Endothelial cell of umbilical vein (primary cell): ENCODE measurements around the gene HTR2B. TPM values are rescaled to one million over a fixed set of nuclear protein-coding genes. Genes with fewer than 3 reads are reported as not detected.

Source experiments
- BruUV-seq: library from RNA; stranded (reverse); fragments of 400-500 nt; replicated peaks from 2 replicates; lab custom pipeline; 2021; lab: Mats Ljungman, UMichigan
- CTCF ChIA-PET: fragments of 300-600, 350-600 bp; sonication (Branson Sonifier 250); formaldehyde crosslinking; loops from one replicate; lab custom pipeline; 2021; ENCODE audit warnings: antibody characterized with exemption, inconsistent platforms; lab: Charles Lee
- POLR2A ChIA-PET: fragments of 300-600, 350-600 bp; sonication (Branson Sonifier 250); formaldehyde crosslinking; loops from one replicate; lab custom pipeline; 2021; ENCODE audit warnings: antibody characterized with exemption, inconsistent platforms; lab: Charles Lee
- DNase-seq: peaks from one replicate; pipeline ENCODE4 v3.0.0-alpha.2; 2011; ENCODE audit warnings: low read depth, low spot score
- FAIRE-seq: peaks from 2 replicates; lab custom pipeline; 2011; peaks lifted over from hg19 to GRCh38; lab: Jason Lieb, UNC
- H2AFZ ChIP-seq: 2 replicates; pipeline ENCODE4 v1.6.0; 2012; ENCODE audit warnings: low read depth, low read length, control low read depth, inconsistent platforms
- H3K27ac ChIP-seq: 2 replicates; pipeline ENCODE4 v1.5.1; 2011; ENCODE audit warnings: low read depth, mild to moderate bottlenecking, control low read depth, low read length, moderate library complexity; ENCODE audit not compliant: insufficient read depth
- H3K27me3 ChIP-seq, 2 experiments: 2 replicates each; pipeline versions ENCODE4 v1.6.0 to v1.6.1; 2011; ENCODE audit warnings: low read length in 2 of 2, mixed read lengths in 1 of 2; ENCODE audit not compliant: control insufficient read depth in 2 of 2, insufficient read depth in 2 of 2
- H3K36me3 ChIP-seq, 2 experiments: 2 replicates in 1 of 2; 3 replicates in 1 of 2; pipeline ENCODE4 v1.5.1; 2011; ENCODE audit warnings: low read length in 2 of 2, mild to moderate bottlenecking in 1 of 2, moderate library complexity in 1 of 2; ENCODE audit not compliant: control insufficient read depth in 2 of 2, insufficient read depth in 2 of 2; ENCODE audit errors: extremely low read depth in 1 of 2
- H3K4me1 ChIP-seq: 3 replicates; pipeline ENCODE4 v1.5.1; 2011; ENCODE audit warnings: mild to moderate bottlenecking, low read length; ENCODE audit not compliant: control insufficient read depth, insufficient read depth; ENCODE audit errors: extremely low read depth
- H3K4me2 ChIP-seq: 2 replicates; pipeline ENCODE4 v1.6.1; 2011; ENCODE audit warnings: low read length, control low read depth, mixed read lengths; ENCODE audit not compliant: insufficient read depth
- H3K4me3 ChIP-seq, 3 experiments: fragments of 200-600 bp in 1 of 3; sonication (generic), shearing (Covaris generic) in 1 of 3; replicated peaks in 1 of 3; 2 replicates each; pipeline ENCODE4 v1.5.1; 2011 to 2016; ENCODE audit warnings: control low read depth in 3 of 3, low read length in 3 of 3, mild to moderate bottlenecking in 2 of 3, inconsistent platforms in 1 of 3, low read depth in 1 of 3, moderate library complexity in 1 of 3; ENCODE audit not compliant: insufficient read depth in 1 of 3
- H3K79me2 ChIP-seq: 2 replicates; pipeline ENCODE4 v1.6.0; 2012; ENCODE audit warnings: low read length, inconsistent platforms; ENCODE audit not compliant: control insufficient read depth, insufficient read depth
- H3K9ac ChIP-seq: replicated peaks from 2 replicates; pipeline ENCODE3; 2011; ENCODE audit warnings: low read length, control low read depth; ENCODE audit not compliant: insufficient read depth; ENCODE audit errors: extremely low read depth
- H3K9me1 ChIP-seq: replicated peaks from 3 replicates; pipeline ENCODE4 v1.6.0; 2011; ENCODE audit warnings: mild to moderate bottlenecking, low read length; ENCODE audit not compliant: control insufficient read depth, insufficient read depth; ENCODE audit errors: extremely low read depth
- H3K9me3 ChIP-seq: replicated peaks from 2 replicates; pipeline ENCODE4 v1.5.1; 2012; ENCODE audit warnings: low read length, inconsistent platforms; ENCODE audit not compliant: control insufficient read depth, insufficient read depth
- H4K20me1 ChIP-seq: replicated peaks from 2 replicates; pipeline ENCODE3; 2011; ENCODE audit warnings: mild to moderate bottlenecking, low read length; ENCODE audit not compliant: control insufficient read depth, insufficient read depth; ENCODE audit errors: extremely low read depth
- EZH2 ChIP-seq: IDR thresholded peaks from 2 replicates; pipeline ENCODE4 v1.6.1; 2012; ENCODE audit warnings: borderline replicate concordance, low read depth, mild to moderate bottlenecking, moderate library complexity, low read length, inconsistent platforms; ENCODE audit not compliant: severe bottlenecking
- FOS ChIP-seq: IDR thresholded peaks from 2 replicates; pipeline ENCODE4 v1.6.1; 2011; ENCODE audit warnings: mild to moderate bottlenecking, low read length, moderate library complexity, borderline replicate concordance; ENCODE audit not compliant: insufficient read depth
- GATA2 ChIP-seq: IDR thresholded peaks from 2 replicates; pipeline ENCODE4 v1.7.0; 2011; ENCODE audit warnings: low read depth, mild to moderate bottlenecking, moderate library complexity, mixed read lengths, low read length; ENCODE audit not compliant: insufficient read length, insufficient read depth
- JUN ChIP-seq: IDR thresholded peaks from 2 replicates; pipeline ENCODE4 v1.6.1; 2011; ENCODE audit warnings: borderline replicate concordance, low read depth; ENCODE audit not compliant: insufficient read length, insufficient read depth
- MYC ChIP-seq: IDR thresholded peaks from one replicate; pipeline ENCODE4 v1.6.1; 2011; ENCODE audit warnings: mild to moderate bottlenecking, low read depth, low read length
- POLR2AphosphoS5 ChIP-seq: IDR thresholded peaks from 2 replicates; pipeline ENCODE4 v1.6.1; 2012; ENCODE audit warnings: low read depth, mild to moderate bottlenecking, control low read depth, low read length, moderate library complexity; ENCODE audit not compliant: insufficient read depth
- dilution Hi-C: fragments of 300-500 bp; cut with MboI; formaldehyde crosslinking; loops from one replicate; pipeline ENCODE4 v1.15.0; 2019; ENCODE audit warnings: low sequenced_read_pairs; ENCODE audit not compliant: extremely low pct_ligation_motif_present
- intact Hi-C: fragments of 100-400 bp; cut with micrococcal nuclease; formaldehyde crosslinking; loops from one replicate; pipeline ENCODE4 v1.10.0; 2022
- polyA plus RNA-seq, 4 experiments: library from polyadenylated mRNA; depleted of rRNA in 3 of 4; stranded (reverse) in 3 of 4; unstranded in 1 of 4; fragments of >200 nt; gene quantifications; 2 replicates each; pipeline versions ENCODE4 v1.2.1 to v1.2.3, GENCODE V29; 2011 to 2012; ENCODE audit warnings: missing spikeins in 1 of 4
- total RNA-seq: library from RNA; stranded (reverse); gene quantifications from 2 replicates; pipeline ENCODE4 v1.2.3, GENCODE V29; 2021
- TF ChIP-seq, protein P1 (sequence below), 2 donors: IDR thresholded peaks; 1 replicate in 1 of 2; 2 replicates in 1 of 2; pipeline ENCODE4 v1.5.1; 2011; ENCODE audit warnings: low read length in 2 of 2, mild to moderate bottlenecking in 2 of 2, moderate library complexity in 2 of 2, control low read depth in 1 of 2, inconsistent platforms in 1 of 2, low read depth in 1 of 2; ENCODE audit not compliant: insufficient read depth in 1 of 2; ENCODE audit errors: extremely low read depth in 1 of 2
- TF ChIP-seq, protein P2 (sequence below): IDR thresholded peaks from 2 replicates; pipeline ENCODE4 v1.6.1; 2011; ENCODE audit not compliant: insufficient read depth, insufficient read length

Gene HTR2B
- total and polyA plus RNA-seq, 2 donors (not counting 3 experiments of a cell fraction or from before 2014, with no cell fraction given) = 0.88 to 0.93 TPM

DNA sequence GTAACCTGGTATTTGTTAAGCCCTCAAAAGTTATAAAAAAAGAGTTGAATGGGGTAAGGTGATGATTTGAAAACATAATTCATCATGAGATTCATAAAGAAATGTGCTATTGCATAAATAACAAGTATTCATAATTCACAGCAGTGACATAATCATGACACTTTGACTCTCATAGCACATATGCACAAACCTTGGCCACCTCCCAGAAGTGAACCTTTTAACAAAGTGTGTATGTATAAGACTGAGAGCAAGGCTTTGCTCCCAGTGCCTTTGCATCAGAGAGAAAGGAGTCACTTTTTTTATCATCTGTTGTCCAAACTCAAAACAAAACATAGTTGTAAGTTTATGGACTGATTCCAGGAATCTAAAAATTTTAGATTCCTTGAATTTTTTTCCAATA, 15.0 kb upstream of the HTR2B start:
- TF ChIP-seq, protein P1, sequence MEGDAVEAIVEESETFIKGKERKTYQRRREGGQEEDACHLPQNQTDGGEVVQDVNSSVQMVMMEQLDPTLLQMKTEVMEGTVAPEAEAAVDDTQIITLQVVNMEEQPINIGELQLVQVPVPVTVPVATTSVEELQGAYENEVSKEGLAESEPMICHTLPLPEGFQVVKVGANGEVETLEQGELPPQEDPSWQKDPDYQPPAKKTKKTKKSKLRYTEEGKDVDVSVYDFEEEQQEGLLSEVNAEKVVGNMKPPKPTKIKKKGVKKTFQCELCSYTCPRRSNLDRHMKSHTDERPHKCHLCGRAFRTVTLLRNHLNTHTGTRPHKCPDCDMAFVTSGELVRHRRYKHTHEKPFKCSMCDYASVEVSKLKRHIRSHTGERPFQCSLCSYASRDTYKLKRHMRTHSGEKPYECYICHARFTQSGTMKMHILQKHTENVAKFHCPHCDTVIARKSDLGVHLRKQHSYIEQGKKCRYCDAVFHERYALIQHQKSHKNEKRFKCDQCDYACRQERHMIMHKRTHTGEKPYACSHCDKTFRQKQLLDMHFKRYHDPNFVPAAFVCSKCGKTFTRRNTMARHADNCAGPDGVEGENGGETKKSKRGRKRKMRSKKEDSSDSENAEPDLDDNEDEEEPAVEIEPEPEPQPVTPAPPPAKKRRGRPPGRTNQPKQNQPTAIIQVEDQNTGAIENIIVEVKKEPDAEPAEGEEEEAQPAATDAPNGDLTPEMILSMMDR (IDR thresholded peaks at IDR 0.05; ENCODE audit: extremely low read depth in 1 of 2, insufficient read depth in 1 of 2, low read depth in 1 of 2, low read length in 2 of 2) = no peak
- no peak for TF ChIP-seq EZH2
- TF ChIP-seq, protein P2, sequence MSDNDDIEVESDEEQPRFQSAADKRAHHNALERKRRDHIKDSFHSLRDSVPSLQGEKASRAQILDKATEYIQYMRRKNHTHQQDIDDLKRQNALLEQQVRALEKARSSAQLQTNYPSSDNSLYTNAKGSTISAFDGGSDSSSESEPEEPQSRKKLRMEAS = no peak
- no peak for TF ChIP-seq FOS
- no peak for TF ChIP-seq POLR2AphosphoS5
- no peak for TF ChIP-seq GATA2
- TF ChIP-seq MYC = no peak
- no peak for TF ChIP-seq JUN
- BruUV-seq = no TSS peak
- DNase-seq = no peak
- Histone ChIP-seq H4K20me1 (no peaks in the 10 kb centered on the region), H3K4me3 (no peak overlapping the region), H3K9ac (no peak overlapping the region), H3K79me2 (peaks cover 8% of the 10 kb centered on the region), H3K4me1 (peaks cover 6% of the 10 kb centered on the region), H3K9me3 (no peaks in the 10 kb centered on the region), H3K4me2 (no peak overlapping the region), H2AFZ (no peak overlapping the region), H3K36me3 (peaks cover 0 to 4% of the 10 kb centered on the region in 2 experiments), H3K27me3 (no peaks in the 10 kb centered on the region), H3K27ac (no peak overlapping the region), H3K9me1 (no peaks in the 10 kb centered on the region)
- POLR2A ChIA-PET = no interaction called here
- CTCF ChIA-PET = no interaction called here
- intact Hi-C loops = no loop called here
- no peak for FAIRE-seq
- dilution Hi-C loops = no loop called here
